Heart right ventricle (tissue), 16 donors: ENCODE results near the gene RIT1. TPM values are rescaled to one million over a fixed set of nuclear protein-coding genes. Genes with fewer than 3 reads are reported as not detected.

Experiments used
- ATAC-seq, 8 donors: fragments of 200-7000 bp; cut with Tn5 transposase; one replicate each; pipeline ENCODE4 v1.9.1; 2020; ENCODE audit warnings: mild to moderate bottlenecking in 8 of 8, moderate library complexity in 8 of 8, moderate number of reproducible peaks in 1 of 8
- DNase-seq, 2 donors: peaks; one replicate each; pipeline ENCODE4 v3.0.0-alpha.2; 2020
- H3K27ac ChIP-seq, 10 donors: fragments of 200-600 bp; sonication (generic) in 2 of 10; one replicate each; pipeline versions ENCODE4 v1.5.0 to v1.8.0; 2020 to 2022; ENCODE audit warnings: mild to moderate bottlenecking in 3 of 10
- H3K27me3 ChIP-seq, 7 donors: fragments of 200-600 bp; one replicate each; pipeline ENCODE4 v1.8.0; 2021 to 2022; ENCODE audit warnings: mild to moderate bottlenecking in 2 of 7
- H3K36me3 ChIP-seq, 9 donors: fragments of 200-600 bp; sonication (generic) in 1 of 9; one replicate each; pipeline versions ENCODE4 v1.5.0 to v1.8.0; 2020 to 2022; ENCODE audit warnings: mild to moderate bottlenecking in 2 of 9
- H3K4me1 ChIP-seq, 9 donors: fragments of 200-600 bp; sonication (generic) in 1 of 9; one replicate each; pipeline versions ENCODE4 v1.5.0 to v1.8.0; 2020 to 2022; ENCODE audit warnings: mild to moderate bottlenecking in 4 of 9
- H3K4me3 ChIP-seq, 10 donors: fragments of 200-600 bp; sonication (generic) in 2 of 10; one replicate each; pipeline versions ENCODE4 v1.5.0 to v1.8.0; 2020 to 2022; ENCODE audit warnings: mild to moderate bottlenecking in 7 of 10, moderate library complexity in 2 of 10
- H3K9me3 ChIP-seq, 11 donors: fragments of 200-600 bp in 10 of 11; sonication (generic) in 2 of 11; one replicate each; pipeline versions ENCODE4 v1.5.0 to v1.8.0; 2013 to 2022; ENCODE audit warnings: mild to moderate bottlenecking in 2 of 11, control low read depth in 1 of 11, moderate library complexity in 1 of 11
- CTCF ChIP-seq, 9 donors: fragments of 200-600 bp; sonication (generic) in 2 of 9; IDR thresholded peaks; one replicate each; pipeline versions ENCODE4 v1.5.0 to v1.8.0; 2021 to 2022; ENCODE audit warnings: antibody characterized with exemption in 9 of 9, mild to moderate bottlenecking in 5 of 9, moderate library complexity in 1 of 9
- WGBS, 2 donors: extraction: QIAGEN DNeasy Blood & Tissue Kit; methylation state at CpG; one replicate each; pipeline ENCODE4 v1.1.7; 2013; ENCODE audit warnings: inconsistent platforms in 1 of 2; 5-methylcytosine and 5-hydroxymethylcytosine counted together
- intact Hi-C, 10 donors: fragments of 100-400 bp; cut with DNase I; formaldehyde crosslinking; loops; one replicate each; pipeline versions ENCODE4 v1.11.1 to v1.14.2; 2022
- long read RNA-seq, 3 donors: library from polyadenylated mRNA; unstranded; transcript quantifications; one replicate each; pipeline ENCODE4 v2.0.0, GENCODE V29; 2020 to 2021
- polyA plus RNA-seq, 2 donors: library from polyadenylated mRNA; stranded (reverse); fragments of 200-250 nt; gene quantifications; one replicate each; pipeline ENCODE4 v1.2.3, GENCODE V29; 2013
- total RNA-seq, 10 donors: library from RNA; stranded (reverse); fragmentation: NEBNext Ultra II Directional in 3 of 10; extraction: Animal tissue kit (Norgen Biotek cat#: 25700) in 3 of 10; gene quantifications; one replicate each; pipeline versions ENCODE4 v1.2.1 to v1.2.4, GENCODE V29; 2021 to 2023
- donor health status: Arrhythmogenic right ventricular cardiomyopathy.
- donor health status: ischemic (EF 13 %, LVEDD 7.1; RV severe dilation, severe dysfunction).
- donor health status: healthy with polysubstance abuse.
- donor health status: DM: no; HTN: yes; CAD: no.
- donor health status: DM: no; HTN: no; CAD: no.
- donor health status: ischemic (EF 25% LVEDD 6.9; RV normal size, moderate dysfunction).
- donor health status: ischemic (EF 25% LVEDD 5.7; RV mildly dilated, moderate dysfunction).
- donor health status: healthy.
- donor health status: DM: yes; HTN: yes; CAD: no.
- donor health status: Ischemic cardiomyopathy.
- donor health status: ischemic (EF 35%, LVEDD 5.7; RV mildly dilated, moderate dysfunction).
- donor health status: nonischemic (EF 11% LVEDD 7.7; RV severe dilation, severe dysfunction).
- donor health status: DM: yes; HTN: yes; CAD: no.
- donor health status: PGD.
- donor health status: ischemic (EF 29% LVEDD 5.4; RV normal size, mild dysfunction).
- donor health status: nonischemic (EF 23%, LVEDD 6.1; RV moderate dilation, normal function).

Gene RIT1
- total RNA-seq = 10 to 100 TPM; 12.8 to 32.3 (median 21.9) TPM
- 10 to 100 TPM; 11.5 to 17.0 TPM for polyA plus RNA-seq
- long read RNA-seq, donor 1, transcript RIT1-202 (6 exons, 3,445 nt) = major isoform, 5 of 7 reads
- long read RNA-seq, donor 1, partial matches to known transcripts = 1 of 7 reads
- long read RNA-seq, donor 1, other reads (novel, unspliced or antisense) = 1 of 7 reads
- long read RNA-seq, donor 2, partial matches to known transcripts = 0 of 3 reads
- long read RNA-seq, donor 2, other reads (novel, unspliced or antisense) = 0 of 3 reads
- long read RNA-seq, donor 3, transcript RIT1-202 (6 exons, 3,445 nt) = major isoform, 12 of 16 reads
- long read RNA-seq, donor 3, partial matches to known transcripts = 1 of 16 reads
- long read RNA-seq, donor 3, other reads (novel, unspliced or antisense) = 1 of 16 reads

GRCh38 chr1:155911156-155912055 is at the start of gene RIT1:
Gene RIT1 (minus strand): TSS chr1:155911349. CDS start chr1:155910761, 588 bp downstream.
- peaks cover 2 to 29% (median 12%) of the 10 kb centered on the region in 9 donors for H3K4me1 ChIP-seq
- DNase-seq (peak; percentile 88 to 89), ATAC-seq (peak; percentile 97 to 99 (median 98))
- no peaks in the 10 kb centered on the region for H3K9me3 ChIP-seq
- H3K36me3 ChIP-seq = peaks cover 0 to 85% (median 55%) of the 10 kb centered on the region in 9 donors
- WGBS, 2 donors = 6 to 8% methylated on average over 34 of the region's 34 CpGs
- H3K27me3 ChIP-seq = no peaks in the 10 kb centered on the region
- peak within 1 kb of the TSS; percentile 70 to 96 (median 92) for H3K27ac ChIP-seq
- TF ChIP-seq CTCF (IDR thresholded peaks at IDR 0.05) = peak in 1 of 9 donors; percentile 12
- peak within 1 kb of the TSS; percentile 60 to 85 (median 77) for H3K4me3 ChIP-seq
- intact Hi-C loops = loop anchor here in 5 of 10 donors (2.0 to 5.0 kb wide), 3 partner anchors 49 to 54 kb away; partner anchors contain the start of genes GON4L (in 2 of the 5) and SYT11 (in 2 of the 5)

DNA sequence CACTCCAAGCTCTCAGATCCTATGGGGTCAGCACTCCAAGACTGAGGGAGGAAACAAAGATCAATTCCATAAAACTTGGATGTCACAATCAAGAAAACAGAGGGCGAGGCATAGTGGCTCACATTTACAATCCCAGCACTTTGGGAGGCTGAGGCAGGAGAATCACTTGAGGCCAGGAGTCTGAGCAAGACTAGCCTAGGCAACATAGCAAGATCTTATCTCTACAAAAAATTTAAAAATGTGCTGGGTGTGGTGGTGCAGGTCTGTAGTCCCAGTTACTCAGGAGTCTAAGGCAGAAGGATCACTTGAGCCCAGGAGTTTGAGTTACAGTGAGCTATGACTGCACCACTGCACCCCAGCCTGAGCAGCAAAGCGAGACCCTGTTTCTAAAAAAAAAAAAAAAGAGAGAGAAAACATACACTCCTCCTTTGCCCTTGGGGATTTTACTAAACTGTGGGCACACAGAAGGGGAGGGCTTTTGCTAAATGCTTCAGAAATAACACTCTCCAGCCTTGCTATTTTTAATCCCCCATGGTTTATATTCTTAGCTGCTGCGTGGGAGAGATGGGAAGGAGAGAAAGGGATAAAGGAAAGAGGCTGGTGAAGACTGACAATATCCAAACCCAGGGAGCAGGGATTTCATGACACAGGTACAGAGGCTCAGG is 49.1 kb upstream of the RIT1 start:
- Histone ChIP-seq H3K36me3 (peaks cover 8 to 100% (median 85%) of the 10 kb centered on the region in 9 donors), H3K4me1 (peaks cover 17 to 56% (median 38%) of the 10 kb centered on the region in 9 donors), H3K27ac (peak overlapping the region; percentile 47 to 87 (median 76)), H3K27me3 (no peaks in the 10 kb centered on the region), H3K9me3 (no peaks in the 10 kb centered on the region), H3K4me3 (no peak overlapping the region)
- peak in 5 of 8 donors; percentile 23 to 48 (median 31) for ATAC-seq
- intact Hi-C loops = no loop called here
- DNase-seq = no peak
- WGBS, 2 donors = 56 to 65% methylated on average over 3 of the region's 3 CpGs
- no peak for TF ChIP-seq CTCF (IDR thresholded peaks at IDR 0.05)

DNA sequence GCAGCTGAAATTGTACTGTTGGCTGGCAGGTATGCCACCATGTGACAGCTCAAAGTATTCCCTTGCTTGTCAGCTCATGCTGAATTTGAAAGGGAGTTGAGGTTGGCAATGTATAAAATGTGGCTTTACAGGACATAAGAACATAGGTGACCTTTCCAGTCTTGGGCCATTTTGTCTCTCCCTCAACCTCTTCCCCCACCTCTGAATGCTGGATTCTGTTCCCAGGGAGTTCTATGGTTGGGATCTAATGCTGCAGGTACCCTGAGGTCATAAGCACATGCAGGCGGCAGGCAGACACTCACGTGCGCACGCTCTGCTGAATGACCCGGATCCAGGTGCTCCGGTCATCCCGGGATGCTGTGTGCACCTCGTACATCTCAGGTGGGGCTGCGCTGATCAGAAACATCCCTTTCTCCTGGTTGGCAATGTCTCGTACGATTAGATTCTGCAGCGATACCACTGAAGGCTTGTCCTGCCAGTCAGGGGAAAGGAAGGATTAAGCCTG is 46.3 kb upstream of the RIT1 start:
- Histone ChIP-seq H3K36me3 (peaks cover 9 to 100% (median 82%) of the 10 kb centered on the region in 9 donors), H3K27ac (no peak overlapping the region), H3K27me3 (no peaks in the 10 kb centered on the region), H3K9me3 (no peaks in the 10 kb centered on the region), H3K4me1 (peaks cover 12 to 32% (median 26%) of the 10 kb centered on the region in 9 donors), H3K4me3 (no peak overlapping the region)
- no peak for TF ChIP-seq CTCF (IDR thresholded peaks at IDR 0.05)
- intact Hi-C loops = no loop called here
- DNase-seq (no peak), ATAC-seq (no peak)
- WGBS, 2 donors = 90 to 94% methylated on average over 12 of the region's 12 CpGs
